Activated CD8-positive, alpha-beta memory T cell treated with anti-CD3 and anti-CD28 coated beads, Interleukin-2, amount 50 U/mL, for 1 hour (primary cell): ENCODE measurements around the gene SLC9A3.

ENCODE experiments used
- DNase-seq: peaks from one replicate; pipeline ENCODE4 v3.0.0-alpha.2; 2020; ENCODE audit errors: extremely low read depth

Gene SLC9A3

GRCh38 chr5:538801-539468 lies 14.7 kb upstream of the SLC9A3 start:
- DNase-seq, result no peak

- DNase-seq, result no peak
These were observed 14.1 kb upstream of the SLC9A3 start for GRCh38 chr5:538271-538771.

GRCh38 chr5:537621-538071 lies 13.4 kb upstream of the SLC9A3 start:
- no peak for DNase-seq

- DNase-seq, result no peak
These were observed 12.8 kb upstream of the SLC9A3 start for GRCh38 chr5:537098-537497.

GRCh38 chr5:535846-536698 lies 11.8 kb upstream of the SLC9A3 start:
- no peak for DNase-seq

GRCh38 chr5:534743-535671 lies 10.8 kb upstream of the SLC9A3 start:
- DNase-seq, result no peak

GRCh38 chr5:533955-534742 lies 9.9 kb upstream of the SLC9A3 start:
- no peak for DNase-seq

GRCh38 chr5:533243-533954 lies 9.2 kb upstream of the SLC9A3 start:
- DNase-seq, result no peak

- DNase-seq, result no peak
These were observed 8.4 kb upstream of the SLC9A3 start for GRCh38 chr5:532521-533242.

- DNase-seq, result no peak
These were observed 7.6 kb upstream of the SLC9A3 start for GRCh38 chr5:531749-532315.

GRCh38 chr5:531101-531748 lies 7.0 kb upstream of the SLC9A3 start:
- DNase-seq, result no peak

- DNase-seq, result no peak
These were observed 6.0 kb upstream of the SLC9A3 start for GRCh38 chr5:530001-530955.

- no peak for DNase-seq
These were observed 4.6 kb upstream of the SLC9A3 start for GRCh38 chr5:528629-529511.

- no peak for DNase-seq
These were observed 3.7 kb upstream of the SLC9A3 start for GRCh38 chr5:527646-528628.

GRCh38 chr5:526456-527088 lies 2.3 kb upstream of the SLC9A3 start:
- DNase-seq, result no peak
